HCT116 (cell line): ENCODE data around the gene HERC6.

Experiments
- TF ChIP-seq, protein P1 (sequence below), 3 experiments: fragments of 200-600 bp in 1 of 3; sonication (generic) in 1 of 3; IDR thresholded peaks in 2 of 3; conservative IDR thresholded peaks in 1 of 3; 2 replicates each; pipeline ENCODE4 v1.5.1; 2012 to 2017; ENCODE audit warnings: low read depth in 2 of 3, low read length in 2 of 3, antibody characterized with exemption in 1 of 3, borderline replicate concordance in 1 of 3, control low read depth in 1 of 3, mild to moderate bottlenecking in 1 of 3, mixed read lengths in 1 of 3, mixed run types in 1 of 3, moderate library complexity in 1 of 3; ENCODE audit not compliant: insufficient read depth in 1 of 3
- TF ChIP-seq, protein P2 (sequence below): IDR thresholded peaks from 2 replicates; pipeline ENCODE4 v1.6.1; 2012

- TF ChIP-seq, protein P1, sequence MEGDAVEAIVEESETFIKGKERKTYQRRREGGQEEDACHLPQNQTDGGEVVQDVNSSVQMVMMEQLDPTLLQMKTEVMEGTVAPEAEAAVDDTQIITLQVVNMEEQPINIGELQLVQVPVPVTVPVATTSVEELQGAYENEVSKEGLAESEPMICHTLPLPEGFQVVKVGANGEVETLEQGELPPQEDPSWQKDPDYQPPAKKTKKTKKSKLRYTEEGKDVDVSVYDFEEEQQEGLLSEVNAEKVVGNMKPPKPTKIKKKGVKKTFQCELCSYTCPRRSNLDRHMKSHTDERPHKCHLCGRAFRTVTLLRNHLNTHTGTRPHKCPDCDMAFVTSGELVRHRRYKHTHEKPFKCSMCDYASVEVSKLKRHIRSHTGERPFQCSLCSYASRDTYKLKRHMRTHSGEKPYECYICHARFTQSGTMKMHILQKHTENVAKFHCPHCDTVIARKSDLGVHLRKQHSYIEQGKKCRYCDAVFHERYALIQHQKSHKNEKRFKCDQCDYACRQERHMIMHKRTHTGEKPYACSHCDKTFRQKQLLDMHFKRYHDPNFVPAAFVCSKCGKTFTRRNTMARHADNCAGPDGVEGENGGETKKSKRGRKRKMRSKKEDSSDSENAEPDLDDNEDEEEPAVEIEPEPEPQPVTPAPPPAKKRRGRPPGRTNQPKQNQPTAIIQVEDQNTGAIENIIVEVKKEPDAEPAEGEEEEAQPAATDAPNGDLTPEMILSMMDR (IDR thresholded peaks at IDR 0.05 in 2 of 3, conservative IDR thresholded peaks at IDR 0.05 in 1 of 3; ENCODE audit: borderline replicate concordance in 1 of 3, insufficient read depth in 1 of 3, low read depth in 2 of 3, low read length in 2 of 3) = no peak
- TF ChIP-seq, protein P2, sequence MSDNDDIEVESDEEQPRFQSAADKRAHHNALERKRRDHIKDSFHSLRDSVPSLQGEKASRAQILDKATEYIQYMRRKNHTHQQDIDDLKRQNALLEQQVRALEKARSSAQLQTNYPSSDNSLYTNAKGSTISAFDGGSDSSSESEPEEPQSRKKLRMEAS = no peak
These were observed 37.1 kb upstream of the HERC6 start for GRCh38 chr4:88341227-88342192.
